ENCODE results near the gene SIPA1L3. TPM values are rescaled to one million over a fixed set of nuclear protein-coding genes. Genes with fewer than 3 reads are reported as not detected.

The SIPA1L3 gene
- total and polyA plus RNA-seq, 2 experiments from 2014 or later: 9.3 to 30.3 TPM

- no peaks in the 10 kb centered on the region for H3K36me3 ChIP-seq
- peak in 1 of 2 donors; percentile 24 for DNase-seq (ENCODE audit: low read depth in 1 of 2, low spot score in 1 of 2)
These were observed 57.1 kb downstream of the SIPA1L3 start for GRCh38 chr19:37964109-37964508.

GRCh38 chr19:37966211-37966661, 59.2 kb downstream of the SIPA1L3 start:
- Histone ChIP-seq H3K9me3 (ENCODE audit: low read depth) (no peaks in the 10 kb centered on the region), H3K27me3 (no peaks in the 10 kb centered on the region), H3K27ac (no peak overlapping the region), H3K4me1 (ENCODE audit: low read depth) (no peaks in the 10 kb centered on the region), H3K36me3 (no peaks in the 10 kb centered on the region), H3K4me3 (no peak overlapping the region)
- DNase-seq (ENCODE audit: low read depth in 1 of 2, low spot score in 1 of 2): no peak
- no peak for TF ChIP-seq CTCF (IDR thresholded peaks at IDR 0.05; ENCODE audit: low read depth, low read length)

More at GRCh38 chr19:37964109-37964508, 57.1 kb downstream of the SIPA1L3 start:
- TF ChIP-seq CTCF (IDR thresholded peaks at IDR 0.05; ENCODE audit: low read depth, low read length): no peak
- Histone ChIP-seq H3K4me1 (ENCODE audit: low read depth) (no peaks in the 10 kb centered on the region), H3K9me3 (ENCODE audit: low read depth) (no peaks in the 10 kb centered on the region), H3K27ac (no peak overlapping the region), H3K27me3 (no peaks in the 10 kb centered on the region), H3K4me3 (no peak overlapping the region)

- Histone ChIP-seq H3K9me3 (ENCODE audit: low read depth) (no peaks in the 10 kb centered on the region), H3K36me3 (no peaks in the 10 kb centered on the region), H3K27ac (no peak overlapping the region), H3K4me3 (no peak overlapping the region), H3K4me1 (ENCODE audit: low read depth) (no peaks in the 10 kb centered on the region), H3K27me3 (no peaks in the 10 kb centered on the region)
- DNase-seq (ENCODE audit: low read depth in 1 of 2, low spot score in 1 of 2): no peak
- TF ChIP-seq CTCF (IDR thresholded peaks at IDR 0.05; ENCODE audit: low read depth, low read length): no peak
These were observed 59.7 kb downstream of the SIPA1L3 start for GRCh38 chr19:37966662-37967231.

- Histone ChIP-seq H3K4me1 (ENCODE audit: low read depth) (no peaks in the 10 kb centered on the region), H3K4me3 (no peak overlapping the region), H3K36me3 (no peaks in the 10 kb centered on the region), H3K27me3 (no peaks in the 10 kb centered on the region), H3K9me3 (ENCODE audit: low read depth) (no peaks in the 10 kb centered on the region), H3K27ac (no peak overlapping the region)
- TF ChIP-seq CTCF (IDR thresholded peaks at IDR 0.05; ENCODE audit: low read depth, low read length): no peak
- DNase-seq (ENCODE audit: low read depth in 1 of 2, low spot score in 1 of 2): no peak
These were observed 62.7 kb downstream of the SIPA1L3 start for GRCh38 chr19:37969695-37970094.

- no peak overlapping the region for H3K4me3 ChIP-seq
- no peaks in the 10 kb centered on the region for H3K36me3 ChIP-seq
- no peak for TF ChIP-seq CTCF (IDR thresholded peaks at IDR 0.05; ENCODE audit: low read depth, low read length)
- H3K4me1 ChIP-seq (ENCODE audit: low read depth): no peaks in the 10 kb centered on the region
- no peaks in the 10 kb centered on the region for H3K27me3 ChIP-seq
- no peak for DNase-seq (ENCODE audit: low read depth in 1 of 2, low spot score in 1 of 2)
- no peak overlapping the region for H3K27ac ChIP-seq
- no peaks in the 10 kb centered on the region for H3K9me3 ChIP-seq (ENCODE audit: low read depth)
These were observed 63.7 kb downstream of the SIPA1L3 start for GRCh38 chr19:37970699-37971098.
